Trophoblast cell (in vitro differentiated cells and primary cell): Measurements from ENCODE around the gene HTD2.

Experiments used
- DNase-seq, 2 donors: peaks; one replicate each; pipeline ENCODE4 v3.0.0-alpha.2; 2016
- H2AFZ ChIP-seq: 2 replicates; pipeline ENCODE4 v1.6.1; 2013; ENCODE audit warnings: low read length, moderate library complexity, mild to moderate bottlenecking; ENCODE audit not compliant: insufficient read depth, poor library complexity
- H2AK5ac ChIP-seq: 2 replicates; pipeline ENCODE4 v1.6.1; 2013; ENCODE audit warnings: mild to moderate bottlenecking, low read length
- H2BK120ac ChIP-seq: 2 replicates; pipeline ENCODE4 v1.6.1; 2013; ENCODE audit warnings: low read length, mild to moderate bottlenecking, moderate library complexity; ENCODE audit not compliant: insufficient read depth, poor library complexity
- H2BK12ac ChIP-seq: 2 replicates; pipeline ENCODE4 v1.6.1; 2013; ENCODE audit warnings: mild to moderate bottlenecking, low read length, moderate library complexity
- H2BK5ac ChIP-seq: 2 replicates; pipeline ENCODE4 v1.6.1; 2013; ENCODE audit warnings: low read length, low read depth, moderate library complexity, mild to moderate bottlenecking; ENCODE audit not compliant: poor library complexity
- H3K14ac ChIP-seq: 2 replicates; pipeline ENCODE4 v1.6.1; 2013; ENCODE audit warnings: mild to moderate bottlenecking, low read length
- H3K18ac ChIP-seq: 2 replicates; pipeline ENCODE4 v1.6.1; 2013; ENCODE audit warnings: mild to moderate bottlenecking, low read length
- H3K23ac ChIP-seq: 2 replicates; pipeline ENCODE4 v1.6.1; 2013; ENCODE audit warnings: low read length
- H3K27ac ChIP-seq: 2 replicates; pipeline ENCODE4 v1.5.1; 2013; ENCODE audit warnings: low read depth, mild to moderate bottlenecking, inconsistent platforms, low read length, moderate library complexity
- H3K27me3 ChIP-seq: 2 replicates; pipeline ENCODE4 v1.6.1; 2013; ENCODE audit warnings: inconsistent platforms, mild to moderate bottlenecking, low read length, moderate library complexity; ENCODE audit not compliant: insufficient read depth
- H3K36me3 ChIP-seq, 2 experiments: 1 replicate in 1 of 2; 2 replicates in 1 of 2; pipeline ENCODE4 v1.6.1; 2013; ENCODE audit warnings: low read length in 2 of 2, mild to moderate bottlenecking in 2 of 2, moderate library complexity in 1 of 2; ENCODE audit not compliant: insufficient read depth in 2 of 2, control insufficient read depth in 1 of 2
- H3K4ac ChIP-seq: 2 replicates; pipeline ENCODE4 v1.6.1; 2013; ENCODE audit warnings: low read depth, mild to moderate bottlenecking, low read length, moderate library complexity
- H3K4me1 ChIP-seq, 2 experiments: 1 replicate in 1 of 2; 2 replicates in 1 of 2; pipeline ENCODE4 v1.6.1; 2013; ENCODE audit warnings: low read length in 2 of 2, mild to moderate bottlenecking in 2 of 2, moderate library complexity in 1 of 2; ENCODE audit not compliant: insufficient read depth in 2 of 2, control insufficient read depth in 1 of 2
- H3K4me2 ChIP-seq: 2 replicates; pipeline ENCODE4 v1.6.1; 2013; ENCODE audit warnings: inconsistent platforms, mild to moderate bottlenecking, low read length, moderate library complexity
- H3K4me3 ChIP-seq: 2 replicates; pipeline ENCODE4 v1.5.1; 2013; ENCODE audit warnings: mild to moderate bottlenecking, low read depth, low read length, inconsistent platforms
- H3K79me1 ChIP-seq: one replicate; pipeline ENCODE4 v1.6.1; 2013; ENCODE audit warnings: low read length
- H3K79me2 ChIP-seq: 2 replicates; pipeline ENCODE4 v1.6.1; 2013; ENCODE audit warnings: low read length, mild to moderate bottlenecking; ENCODE audit not compliant: control insufficient read depth, insufficient read depth, poor library complexity
- H3K9ac ChIP-seq: 2 replicates; pipeline ENCODE4 v1.6.1; 2013; ENCODE audit warnings: mild to moderate bottlenecking, low read length
- H3K9me3 ChIP-seq: 2 replicates; pipeline ENCODE4 v1.6.1; 2013; ENCODE audit warnings: low read depth, mild to moderate bottlenecking, control low read depth, inconsistent platforms, low read length; ENCODE audit not compliant: insufficient read depth
- H4K12ac ChIP-seq: 2 replicates; pipeline ENCODE4 v1.6.1; 2013; ENCODE audit warnings: low read depth, mild to moderate bottlenecking, low read length, moderate library complexity
- H4K8ac ChIP-seq: 2 replicates; pipeline ENCODE4 v1.6.1; 2013; ENCODE audit warnings: low read depth, mild to moderate bottlenecking, low read length, moderate library complexity
- H4K91ac ChIP-seq: one replicate; pipeline ENCODE4 v1.6.1; 2013; ENCODE audit warnings: low read depth, mild to moderate bottlenecking, low read length, moderate library complexity
- WGBS: extraction: QIAGEN DNeasy Blood & Tissue Kit; methylation state at CpG from one replicate; pipeline ENCODE4 v1.1.7; 2013; ENCODE audit warnings: missing lambda C conversion rate; ENCODE audit not compliant: insufficient read length, insufficient coverage; ENCODE audit errors: extremely low coverage; 5-methylcytosine and 5-hydroxymethylcytosine counted together

Gene HTD2

DNA sequence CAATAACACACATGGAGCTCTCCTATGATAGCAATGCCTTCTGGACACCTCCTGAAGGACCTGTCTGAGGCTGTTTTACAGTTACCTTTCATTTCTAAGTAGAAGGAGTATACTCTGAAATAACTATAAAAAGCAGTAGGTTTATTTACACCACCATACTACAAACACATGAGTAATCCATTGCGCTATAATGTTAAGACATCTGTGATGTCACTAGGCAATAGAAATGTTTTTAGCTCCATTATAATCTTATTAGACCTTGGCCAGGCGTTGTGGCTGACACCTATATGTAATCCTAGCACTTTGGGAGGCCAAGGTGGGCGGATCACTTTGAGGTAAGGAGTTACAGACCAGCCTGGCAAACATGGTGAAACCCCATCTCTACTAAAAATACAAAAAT lies 51.1 kb downstream of the HTD2 start:
- H2AK5ac ChIP-seq: no peak overlapping the region
- no peaks in the 10 kb centered on the region for H3K27me3 ChIP-seq
- no peak overlapping the region for H2AFZ ChIP-seq
- no peaks in the 10 kb centered on the region for H3K79me1 ChIP-seq
- WGBS: no CpG with 5 or more reads among the region's 3 CpGs
- no peak overlapping the region for H3K4me3 ChIP-seq
- H3K23ac ChIP-seq: no peak overlapping the region
- H4K91ac ChIP-seq: no peak overlapping the region
- no peak overlapping the region for H2BK5ac ChIP-seq
- no peak overlapping the region for H2BK120ac ChIP-seq
- H3K18ac ChIP-seq: no peak overlapping the region
- no peak overlapping the region for H2BK12ac ChIP-seq
- no peak overlapping the region for H3K9ac ChIP-seq
- no peak overlapping the region for H3K4me2 ChIP-seq
- no peak overlapping the region for H4K8ac ChIP-seq
- H4K12ac ChIP-seq: no peak overlapping the region
- no peak overlapping the region for H3K14ac ChIP-seq
- H3K4ac ChIP-seq: no peak overlapping the region
- no peaks in the 10 kb centered on the region for H3K79me2 ChIP-seq
- DNase-seq: no peak
- no peaks in the 10 kb centered on the region for H3K4me1 ChIP-seq
- no peaks in the 10 kb centered on the region for H3K9me3 ChIP-seq
- H3K36me3 ChIP-seq: no peaks in the 10 kb centered on the region
- H3K27ac ChIP-seq: no peak overlapping the region

DNA sequence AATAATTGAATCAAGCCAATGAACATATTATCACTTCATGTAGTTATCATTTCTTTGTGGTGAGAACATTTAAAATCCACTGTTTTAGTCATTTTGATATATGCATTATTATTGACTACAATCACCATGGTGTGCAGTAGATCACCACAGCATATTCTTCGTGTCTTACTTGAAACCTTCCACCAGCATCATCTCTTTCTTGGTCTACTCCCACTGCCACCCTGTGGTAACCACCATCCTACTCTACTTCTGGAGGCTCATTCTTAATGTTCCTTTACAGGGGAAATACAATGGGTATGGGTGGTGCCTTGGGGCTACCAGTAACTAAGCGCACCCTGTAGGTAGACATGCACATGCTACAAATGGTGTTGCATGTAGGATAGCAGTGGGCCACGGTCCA lies 51.8 kb downstream of the HTD2 start:
- Histone ChIP-seq H2AK5ac (no peak overlapping the region), H3K27ac (no peak overlapping the region), H2BK120ac (no peak overlapping the region), H3K4me3 (no peak overlapping the region), H3K9ac (no peak overlapping the region), H2BK5ac (no peak overlapping the region), H3K23ac (peak overlapping the region; percentile 47), H3K27me3 (no peaks in the 10 kb centered on the region), H3K36me3 (no peaks in the 10 kb centered on the region), H3K14ac (no peak overlapping the region), H2AFZ (no peak overlapping the region), H3K18ac (no peak overlapping the region), H3K4ac (no peak overlapping the region), H4K91ac (no peak overlapping the region), H2BK12ac (no peak overlapping the region), H4K8ac (no peak overlapping the region), H3K4me1 (no peaks in the 10 kb centered on the region), H3K79me2 (no peaks in the 10 kb centered on the region), H3K4me2 (no peak overlapping the region), H3K79me1 (no peaks in the 10 kb centered on the region), H4K12ac (no peak overlapping the region), H3K9me3 (no peaks in the 10 kb centered on the region)
- DNase-seq: no peak
- WGBS: no CpG with 5 or more reads among the region's 3 CpGs

DNA sequence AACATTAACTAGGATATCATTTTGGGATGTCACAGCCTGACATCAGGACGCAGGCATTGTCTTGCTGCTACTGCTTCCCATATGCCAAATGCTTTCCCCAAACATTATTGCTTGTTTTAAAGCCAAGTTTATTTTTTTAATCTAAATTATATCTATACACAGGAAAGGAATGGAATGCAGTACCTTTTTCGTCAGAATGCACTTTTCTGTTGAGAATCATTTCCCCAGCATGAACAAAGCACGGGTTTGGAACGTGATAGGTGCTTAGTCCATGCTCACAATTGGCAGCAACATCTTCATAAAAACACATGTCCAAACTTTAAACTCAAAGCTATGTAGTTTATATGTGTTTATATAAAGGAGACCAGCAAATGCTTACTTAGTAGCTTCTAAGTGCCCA lies 52.5 kb downstream of the HTD2 start:
- no CpG with 5 or more reads among the region's 4 CpGs for WGBS
- H4K8ac ChIP-seq: no peak overlapping the region

DNA sequence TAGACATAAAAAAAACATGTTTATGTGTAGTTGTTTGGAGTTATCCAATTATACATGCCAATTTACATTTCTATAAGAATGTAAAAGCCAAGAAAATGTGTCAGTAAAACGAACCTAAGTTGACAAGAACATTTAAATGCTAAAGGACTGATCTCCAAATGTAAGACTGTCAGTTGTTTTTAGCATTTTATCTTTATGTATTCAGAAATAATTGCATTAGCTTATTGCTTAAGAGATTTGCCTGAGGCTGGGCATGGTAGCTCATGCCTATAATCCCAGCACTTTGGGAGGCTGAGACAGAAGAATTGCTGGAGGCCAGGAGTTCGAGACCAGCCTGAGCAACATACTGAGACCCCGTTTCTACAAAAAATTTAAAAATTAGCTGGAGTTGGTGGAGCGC lies 53.3 kb downstream of the HTD2 start:
- no peak overlapping the region for H3K4ac ChIP-seq
- H3K4me1 ChIP-seq: no peaks in the 10 kb centered on the region
- no peaks in the 10 kb centered on the region for H3K9me3 ChIP-seq
- H3K18ac ChIP-seq: no peak overlapping the region
- H2BK120ac ChIP-seq: no peak overlapping the region
- no peak overlapping the region for H3K4me3 ChIP-seq
- DNase-seq: no peak
- no peak overlapping the region for H2AFZ ChIP-seq
- H4K8ac ChIP-seq: no peak overlapping the region
- H3K14ac ChIP-seq: no peak overlapping the region
- no peak overlapping the region for H2BK5ac ChIP-seq
- no peak overlapping the region for H3K9ac ChIP-seq
- no peak overlapping the region for H3K4me2 ChIP-seq
- no peak overlapping the region for H3K23ac ChIP-seq
- no peaks in the 10 kb centered on the region for H3K79me2 ChIP-seq
- H2BK12ac ChIP-seq: no peak overlapping the region
- H3K27me3 ChIP-seq: no peaks in the 10 kb centered on the region
- no CpG with 5 or more reads among the region's 4 CpGs for WGBS
- H2AK5ac ChIP-seq: no peak overlapping the region
- H4K12ac ChIP-seq: no peak overlapping the region
- no peaks in the 10 kb centered on the region for H3K79me1 ChIP-seq
- no peak overlapping the region for H3K27ac ChIP-seq
- H3K36me3 ChIP-seq: no peaks in the 10 kb centered on the region
- H4K91ac ChIP-seq: no peak overlapping the region

More for the DNA sequence above, 52.5 kb downstream of the HTD2 start:
- Histone ChIP-seq H2AFZ (no peak overlapping the region), H2BK12ac (no peak overlapping the region), H3K18ac (no peak overlapping the region), H2BK120ac (no peak overlapping the region), H3K4me2 (no peak overlapping the region), H3K9me3 (no peaks in the 10 kb centered on the region), H3K27ac (no peak overlapping the region), H3K27me3 (no peaks in the 10 kb centered on the region), H3K79me1 (no peaks in the 10 kb centered on the region), H4K91ac (no peak overlapping the region), H4K12ac (no peak overlapping the region), H3K79me2 (no peaks in the 10 kb centered on the region), H3K9ac (no peak overlapping the region), H3K4me3 (no peak overlapping the region), H3K4me1 (no peaks in the 10 kb centered on the region), H3K23ac (no peak overlapping the region), H2BK5ac (no peak overlapping the region), H3K14ac (no peak overlapping the region), H3K4ac (no peak overlapping the region), H2AK5ac (no peak overlapping the region), H3K36me3 (no peaks in the 10 kb centered on the region)
- DNase-seq: no peak

DNA sequence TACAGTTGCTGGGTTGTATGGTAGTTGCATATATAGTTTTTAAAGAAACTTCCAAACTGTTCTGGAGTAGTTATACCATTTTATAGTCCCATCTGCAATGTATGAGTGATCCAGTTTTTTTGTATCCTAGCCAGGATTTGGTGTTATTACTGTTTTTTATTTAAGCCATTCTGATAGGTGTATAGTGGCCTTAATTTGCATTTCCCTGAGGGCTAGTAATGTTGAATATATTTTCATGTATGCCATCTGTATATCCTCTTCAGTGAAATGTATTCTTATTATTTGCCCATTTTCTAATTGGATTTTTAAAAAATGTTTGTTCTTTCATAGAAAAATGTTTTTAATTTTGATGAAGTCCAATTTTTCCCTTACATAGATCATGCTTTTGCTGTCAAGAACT lies 55.5 kb downstream of the HTD2 start:
- Histone ChIP-seq H3K14ac (no peak overlapping the region), H3K4me2 (no peak overlapping the region), H2BK12ac (no peak overlapping the region), H4K12ac (no peak overlapping the region), H2BK5ac (no peak overlapping the region), H2AK5ac (no peak overlapping the region), H3K79me2 (no peaks in the 10 kb centered on the region), H3K36me3 (no peaks in the 10 kb centered on the region), H4K8ac (no peak overlapping the region), H3K79me1 (no peaks in the 10 kb centered on the region), H3K9me3 (no peaks in the 10 kb centered on the region), H3K4ac (no peak overlapping the region), H3K4me3 (no peak overlapping the region), H3K23ac (no peak overlapping the region), H3K27ac (no peak overlapping the region), H4K91ac (no peak overlapping the region), H3K9ac (no peak overlapping the region), H2BK120ac (no peak overlapping the region), H3K4me1 (no peaks in the 10 kb centered on the region), H3K27me3 (no peaks in the 10 kb centered on the region), H3K18ac (no peak overlapping the region), H2AFZ (no peak overlapping the region)
- DNase-seq: no peak
